K562 (cell line): ENCODE measurements around the gene CBFA2T3. TPM values are rescaled to one million over a fixed set of nuclear protein-coding genes. Genes with fewer than 3 reads are reported as not detected.

ENCODE experiments used
- ZFP36 ChIP-seq: fragments of 150-350 bp; IDR thresholded peaks from 2 replicates; pipeline ENCODE4 v1.6.1; 2018; ENCODE audit warnings: low read length, low read depth; ENCODE audit not compliant: partially characterized antibody
- polyA plus RNA-seq, 8 experiments: library from polyadenylated mRNA; depleted of rRNA in 4 of 8; stranded (reverse) in 5 of 8; unstranded in 3 of 8; fragments of >200 nt; fragmentation: Nextera tagmentation in 2 of 8; fragmentation: Illumina TruSeq in 1 of 8; extraction: Ambion mirVana in 2 of 8; extraction: Trizol in 1 of 8; gene quantifications; 2 replicates each; pipeline versions ENCODE4 v1.2.1 to v1.2.3, GENCODE V29; 2011 to 2014; ENCODE audit warnings: inconsistent platforms in 1 of 8, missing spikeins in 1 of 8
- total RNA-seq, 7 experiments: library from RNA; depleted of rRNA in 6 of 7; stranded (reverse); fragments of >200 nt in 6 of 7; fragmentation: Illumina TruSeq in 2 of 7; extraction: Trizol in 2 of 7; gene quantifications; 2 replicates each; pipeline versions ENCODE4 v1.2.1 to v1.2.3, GENCODE V29; 2011 to 2021; ENCODE audit warnings: low replicate concordance in 1 of 7
- TF ChIP-seq, protein P1 (sequence below): fragments of 250-450 bp; sonication (Bioruptor Pico); IDR thresholded peaks from 2 replicates; pipeline ENCODE4 v1.5.0; 2021; ENCODE audit warnings: mild to moderate bottlenecking, moderate library complexity
- TF ChIP-seq, protein P2 (sequence below): fragments of 250-450 bp; sonication (Bioruptor Pico); IDR thresholded peaks from 2 replicates; pipeline ENCODE4 v1.8.0; 2022; ENCODE audit warnings: inconsistent platforms, mild to moderate bottlenecking, moderate library complexity, borderline replicate concordance

Gene CBFA2T3
- total and polyA plus RNA-seq, 9 of the 15 experiments (the other 6 are each of a cell fraction or from before 2014, with no cell fraction given) = 2.3 to 145 (median 6.7) TPM

- TF ChIP-seq, protein P1, sequence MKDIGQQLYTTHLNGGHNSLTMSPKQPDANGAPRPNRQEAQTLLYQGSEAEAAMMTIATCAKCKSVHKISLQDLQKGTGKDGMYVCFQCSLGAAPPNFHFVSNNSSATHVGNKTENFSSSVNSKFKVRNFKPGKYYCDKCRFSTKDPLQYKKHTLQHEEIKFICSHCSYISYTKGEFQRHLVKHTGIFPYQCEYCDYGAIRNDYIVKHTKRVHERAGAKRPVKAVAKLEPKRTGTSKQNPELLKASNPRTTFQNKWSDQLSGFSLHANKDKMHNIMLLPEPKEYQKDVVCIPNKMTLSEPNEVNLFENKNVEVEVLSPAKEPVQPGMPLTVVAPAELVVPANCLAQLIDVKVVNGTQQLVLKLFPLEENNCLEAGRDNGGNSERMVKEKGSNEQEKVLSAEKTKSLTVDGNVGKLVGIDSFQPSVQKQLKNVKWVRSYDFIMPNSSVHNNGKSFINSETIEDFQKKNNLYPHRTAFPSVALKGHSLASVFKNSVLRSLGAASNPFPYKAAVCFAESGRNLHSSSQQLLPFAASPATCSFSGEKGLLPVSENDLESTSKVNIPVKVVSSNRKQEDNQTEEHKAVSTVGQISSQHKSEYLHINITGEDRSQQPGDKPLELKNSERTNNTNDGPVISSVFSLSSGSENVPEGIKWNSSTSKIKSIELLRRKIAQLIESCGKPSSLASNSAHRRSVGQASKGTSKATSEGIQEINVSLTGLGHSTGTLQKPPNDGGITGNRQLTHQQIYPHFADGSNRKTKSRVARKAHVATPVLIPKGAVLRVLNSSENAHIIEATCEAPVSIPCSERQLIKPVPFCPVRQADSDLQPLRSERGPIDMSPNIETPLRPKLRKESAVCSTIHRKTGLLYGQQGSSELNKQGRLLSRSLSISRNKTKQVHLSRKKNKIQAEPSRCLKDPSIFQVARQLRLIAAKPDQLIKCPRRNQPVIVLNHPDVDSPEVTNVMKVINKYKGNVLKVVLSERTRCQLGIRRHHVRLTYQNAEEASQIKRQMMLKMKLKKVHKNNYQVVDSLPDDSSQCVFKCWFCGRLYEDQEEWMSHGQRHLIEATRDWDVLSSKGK (CRISPR knock-in tag) = no peak
- TF ChIP-seq, protein P2, sequence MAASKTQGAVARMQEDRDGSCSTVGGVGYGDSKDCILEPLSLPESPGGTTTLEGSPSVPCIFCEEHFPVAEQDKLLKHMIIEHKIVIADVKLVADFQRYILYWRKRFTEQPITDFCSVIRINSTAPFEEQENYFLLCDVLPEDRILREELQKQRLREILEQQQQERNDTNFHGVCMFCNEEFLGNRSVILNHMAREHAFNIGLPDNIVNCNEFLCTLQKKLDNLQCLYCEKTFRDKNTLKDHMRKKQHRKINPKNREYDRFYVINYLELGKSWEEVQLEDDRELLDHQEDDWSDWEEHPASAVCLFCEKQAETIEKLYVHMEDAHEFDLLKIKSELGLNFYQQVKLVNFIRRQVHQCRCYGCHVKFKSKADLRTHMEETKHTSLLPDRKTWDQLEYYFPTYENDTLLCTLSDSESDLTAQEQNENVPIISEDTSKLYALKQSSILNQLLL = no peak
- TF ChIP-seq ZFP36 = no peak
- TF ChIP-seq, all 486 proteins: peak for 0
These were observed 117.5 kb downstream of the CBFA2T3 start (continued) for GRCh38 chr16:88859381-88860091.
